GM19035 (cell line): ENCODE measurements around the gene DNAJC18.

Source experiments
- ATAC-seq: cut with Tn5 transposase; IDR thresholded peaks from one replicate; pipeline ENCODE4 v1.9.1; 2021; ENCODE audit not compliant: unreplicated experiment

The DNAJC18 gene

GRCh38 chr5:139371482-139372435 is 67.6 kb downstream of the DNAJC18 start:
- no peak for ATAC-seq

DNA sequence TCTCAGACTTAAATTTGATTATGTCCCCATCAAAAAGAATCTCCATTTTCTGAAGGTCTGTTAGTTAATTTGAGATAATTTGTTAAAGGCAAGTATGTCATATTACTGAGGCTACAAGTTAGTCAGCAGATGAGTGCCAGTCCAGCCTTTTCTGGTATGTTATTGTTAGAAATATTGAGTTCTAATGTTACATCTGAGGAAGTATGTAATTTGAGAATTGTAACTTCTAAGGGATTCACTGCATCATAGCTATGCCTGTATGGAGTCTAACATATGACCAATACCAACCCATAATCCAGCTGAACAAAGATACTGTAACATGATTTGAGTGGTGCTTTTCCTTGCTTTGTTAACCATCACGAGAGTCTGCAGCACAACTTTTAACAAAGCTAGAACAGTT is 70.1 kb downstream of the DNAJC18 start:
- no peak for ATAC-seq

GRCh38 chr5:139368613-139369012 is 70.7 kb downstream of the DNAJC18 start:
- no peak for ATAC-seq

GRCh38 chr5:139364466-139364865 is 74.9 kb downstream of the DNAJC18 start:
- ATAC-seq, result no peak

DNA sequence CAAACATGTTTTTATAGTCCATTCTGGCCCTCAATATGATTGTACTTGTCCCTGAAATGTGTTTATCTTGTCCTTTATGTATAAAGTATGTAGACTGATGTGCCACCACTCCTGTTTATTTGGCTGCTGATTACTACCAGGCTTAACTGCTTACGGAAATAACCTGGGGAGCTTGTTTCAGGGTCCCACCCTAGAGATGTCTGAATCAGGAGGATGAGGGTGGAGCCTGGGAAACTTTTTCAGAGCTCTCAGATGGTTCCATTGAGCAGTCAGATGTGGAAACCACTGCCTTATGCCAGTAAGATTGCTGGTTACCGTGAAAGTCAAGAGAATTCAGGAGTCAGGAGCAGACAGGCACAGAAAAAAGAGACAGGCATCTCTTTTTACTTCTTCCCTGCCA is 75.4 kb downstream of the DNAJC18 start:
- no peak for ATAC-seq

- no peak for ATAC-seq
These were observed 77.4 kb downstream of the DNAJC18 start for GRCh38 chr5:139361835-139362429.

DNA sequence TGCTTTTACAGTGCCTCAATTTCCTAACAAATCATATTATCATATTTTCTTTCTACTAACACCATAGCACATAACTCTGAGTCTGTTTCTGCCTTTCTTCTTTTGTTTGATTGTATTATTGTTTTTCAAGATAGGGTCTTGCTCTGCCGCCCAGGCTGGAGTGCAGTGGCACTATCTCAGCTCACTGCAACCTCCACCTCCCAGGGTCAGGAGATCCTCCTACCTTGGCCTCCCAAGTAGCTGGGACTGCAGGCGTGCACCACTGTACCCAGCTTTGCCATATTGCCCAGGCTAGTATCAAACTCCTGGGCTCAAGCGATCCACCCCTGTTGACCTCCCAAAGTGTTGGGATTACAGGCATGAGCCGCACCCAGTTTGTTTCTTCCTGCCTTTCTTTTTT is 78.9 kb downstream of the DNAJC18 start:
- ATAC-seq, result no peak
